NB4 (cell line): ENCODE measurements around the gene TFDP3.

Experiments used
- CTCF ChIP-seq: IDR thresholded peaks from one replicate; pipeline ENCODE4 v1.5.1; 2012; ENCODE audit warnings: low read depth, low read length
- MAX ChIP-seq: IDR thresholded peaks from 2 replicates; pipeline ENCODE4 v1.6.1; 2011; ENCODE audit warnings: low read depth, low read length
- MYC ChIP-seq: IDR thresholded peaks from 2 replicates; pipeline ENCODE4 v1.6.1; 2011; ENCODE audit warnings: low read depth, low read length
- POLR2A ChIP-seq: IDR thresholded peaks from 2 replicates; pipeline ENCODE4 v1.6.1; 2011; ENCODE audit warnings: mild to moderate bottlenecking; ENCODE audit not compliant: insufficient read length; ENCODE audit errors: extremely low read depth

GRCh38 chrX:133267621-133268020, 49.5 kb upstream of the TFDP3 start:
- TF ChIP-seq CTCF (no peak), MAX (no peak), POLR2A (no peak), MYC (no peak)
